ENCODE results near the gene CSNK1G2.

DNA sequence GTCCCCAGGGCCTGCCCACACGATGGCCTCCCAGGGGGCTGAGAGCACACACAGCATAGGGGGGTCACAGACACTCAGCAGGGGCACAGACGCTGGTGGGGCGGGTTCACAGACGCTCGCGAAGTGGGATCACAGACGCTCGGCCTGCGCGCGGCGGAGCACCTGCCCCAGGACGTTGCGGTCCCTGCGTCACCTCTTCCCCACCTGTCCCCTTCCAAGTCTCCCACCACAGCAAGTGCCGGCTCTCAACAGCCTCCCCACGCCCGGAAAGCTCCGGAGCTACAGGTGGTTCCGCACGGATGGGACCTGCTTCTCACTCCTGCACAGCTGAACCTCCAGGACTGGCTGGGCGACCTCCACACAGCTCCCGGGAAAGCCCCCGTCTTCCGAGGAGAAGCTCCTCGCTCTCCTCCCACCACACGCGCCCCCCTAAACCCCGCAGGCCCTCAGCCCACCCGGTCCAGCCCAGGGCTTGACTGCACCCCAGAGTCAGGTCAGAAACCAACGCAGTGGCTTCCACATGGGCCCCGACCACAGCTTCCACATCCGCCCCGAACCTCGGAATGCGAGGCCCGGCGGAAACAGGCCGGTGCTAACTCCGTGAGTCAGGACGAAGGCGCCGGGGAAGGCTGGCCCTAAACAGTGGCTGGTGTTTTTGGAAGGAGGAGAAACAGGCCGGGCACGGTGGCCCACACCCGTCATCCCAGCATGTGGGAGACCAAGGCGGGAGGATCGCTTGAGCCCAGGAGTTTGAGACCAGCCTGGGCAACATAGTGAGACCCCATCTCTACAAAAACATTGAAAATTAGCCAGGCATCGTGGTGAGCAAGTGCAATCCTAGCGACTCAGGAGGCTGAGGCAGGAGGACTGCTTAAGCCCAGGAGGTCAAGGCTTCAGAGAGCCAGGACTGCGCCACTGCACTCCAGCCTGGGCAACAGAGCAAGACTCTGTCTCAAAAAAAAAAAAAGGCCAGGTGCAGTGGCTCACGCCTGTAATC is 58.0 kb downstream of the CSNK1G2 start:
- TF ChIP-seq, protein P1, sequence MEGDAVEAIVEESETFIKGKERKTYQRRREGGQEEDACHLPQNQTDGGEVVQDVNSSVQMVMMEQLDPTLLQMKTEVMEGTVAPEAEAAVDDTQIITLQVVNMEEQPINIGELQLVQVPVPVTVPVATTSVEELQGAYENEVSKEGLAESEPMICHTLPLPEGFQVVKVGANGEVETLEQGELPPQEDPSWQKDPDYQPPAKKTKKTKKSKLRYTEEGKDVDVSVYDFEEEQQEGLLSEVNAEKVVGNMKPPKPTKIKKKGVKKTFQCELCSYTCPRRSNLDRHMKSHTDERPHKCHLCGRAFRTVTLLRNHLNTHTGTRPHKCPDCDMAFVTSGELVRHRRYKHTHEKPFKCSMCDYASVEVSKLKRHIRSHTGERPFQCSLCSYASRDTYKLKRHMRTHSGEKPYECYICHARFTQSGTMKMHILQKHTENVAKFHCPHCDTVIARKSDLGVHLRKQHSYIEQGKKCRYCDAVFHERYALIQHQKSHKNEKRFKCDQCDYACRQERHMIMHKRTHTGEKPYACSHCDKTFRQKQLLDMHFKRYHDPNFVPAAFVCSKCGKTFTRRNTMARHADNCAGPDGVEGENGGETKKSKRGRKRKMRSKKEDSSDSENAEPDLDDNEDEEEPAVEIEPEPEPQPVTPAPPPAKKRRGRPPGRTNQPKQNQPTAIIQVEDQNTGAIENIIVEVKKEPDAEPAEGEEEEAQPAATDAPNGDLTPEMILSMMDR (IDR thresholded peaks at IDR 0.05) = no peak
- TF ChIP-seq POLR2A (IDR thresholded peaks at IDR 0.05) (no peak), POLR2AphosphoS5 (IDR thresholded peaks at IDR 0.05) (no peak)
